BLaER1 (cell line): ENCODE measurements around the gene PRKG1.

ENCODE experiments used
- H3K27ac ChIP-seq: shearing (Covaris generic); formaldehyde crosslinking; 2 replicates; pipeline ENCODE4 v1.8.1; 2022
- H3K27me3 ChIP-seq: shearing (Covaris generic); formaldehyde crosslinking; 2 replicates; pipeline ENCODE4 v1.8.1; 2022
- H3K36me3 ChIP-seq: shearing (Covaris generic); formaldehyde crosslinking; 2 replicates; pipeline ENCODE4 v1.8.1; 2022
- H3K4me1 ChIP-seq: shearing (Covaris generic); formaldehyde crosslinking; 2 replicates; pipeline ENCODE4 v1.8.1; 2022
- H3K4me2 ChIP-seq: shearing (Covaris generic); formaldehyde crosslinking; 2 replicates; pipeline ENCODE4 v1.8.1; 2022
- H3K4me3 ChIP-seq: shearing (Covaris generic); formaldehyde crosslinking; 2 replicates; pipeline ENCODE4 v1.8.1; 2022
- H3K9ac ChIP-seq: shearing (Covaris generic); formaldehyde crosslinking; 2 replicates; pipeline ENCODE4 v1.8.1; 2022
- H3K9me3 ChIP-seq: shearing (Covaris generic); formaldehyde crosslinking; 2 replicates; pipeline ENCODE4 v1.8.1; 2022
- H4K20me1 ChIP-seq: shearing (Covaris generic); formaldehyde crosslinking; 2 replicates; pipeline ENCODE4 v1.8.1; 2022
- Cebpa-rat ChIP-seq: shearing (Covaris generic); IDR thresholded peaks from 2 replicates; pipeline ENCODE4 v1.8.1; 2022

Gene PRKG1

DNA sequence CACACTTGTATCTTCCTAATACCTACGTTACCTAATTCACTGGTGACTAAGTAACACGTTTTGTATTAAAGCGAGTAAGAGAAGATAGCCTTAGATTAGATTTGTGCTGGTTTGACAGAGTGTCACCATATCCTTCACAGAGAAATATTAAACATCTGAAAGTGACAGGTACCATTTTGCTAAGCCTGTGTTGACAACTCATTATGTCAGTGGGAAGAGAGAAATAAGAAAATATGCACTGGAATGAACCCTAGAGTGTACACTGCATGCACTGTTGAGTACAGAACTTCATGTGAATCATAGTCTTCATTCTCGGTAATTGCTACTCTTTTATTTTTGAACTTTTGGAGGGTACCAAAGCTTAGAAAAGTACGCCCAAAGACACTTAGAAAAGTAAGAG lies 10.9 kb downstream of the PRKG1 start:
- Histone ChIP-seq H3K27me3 (no peaks in the 10 kb centered on the region), H3K36me3 (no peaks in the 10 kb centered on the region), H3K4me1 (no peaks in the 10 kb centered on the region), H3K9ac (no peak overlapping the region), H3K4me2 (no peak overlapping the region), H4K20me1 (no peaks in the 10 kb centered on the region), H3K27ac (no peak overlapping the region), H3K4me3 (no peak overlapping the region), H3K9me3 (no peaks in the 10 kb centered on the region)
- no peak for TF ChIP-seq Cebpa-rat

DNA sequence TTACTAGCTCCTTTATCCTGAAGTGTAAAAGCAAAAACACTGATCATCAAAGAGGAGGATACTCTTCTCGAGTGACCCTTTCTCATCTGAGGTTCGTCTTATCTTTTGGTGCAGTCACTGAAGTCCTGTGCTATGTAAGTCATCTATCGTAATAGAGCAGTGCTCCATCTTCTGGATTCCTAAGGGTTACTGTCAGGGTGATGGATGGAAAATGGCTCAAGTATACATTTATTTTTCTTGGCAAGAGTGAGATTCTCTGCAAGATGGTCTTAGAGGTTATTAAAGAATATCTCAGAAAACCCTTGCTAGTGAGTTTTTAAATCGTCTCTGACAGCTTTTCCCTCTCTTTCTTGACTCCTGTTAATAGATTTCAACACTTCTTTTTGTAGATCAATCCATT lies 12.4 kb downstream of the PRKG1 start:
- H3K27ac ChIP-seq, result no peak overlapping the region
- H3K9ac ChIP-seq, result no peak overlapping the region
- H3K4me1 ChIP-seq, result no peaks in the 10 kb centered on the region
- no peaks in the 10 kb centered on the region for H3K27me3 ChIP-seq
- TF ChIP-seq Cebpa-rat, result no peak
- no peak overlapping the region for H3K4me3 ChIP-seq
- H4K20me1 ChIP-seq, result no peaks in the 10 kb centered on the region
- no peak overlapping the region for H3K4me2 ChIP-seq
- no peaks in the 10 kb centered on the region for H3K36me3 ChIP-seq
- no peaks in the 10 kb centered on the region for H3K9me3 ChIP-seq

DNA sequence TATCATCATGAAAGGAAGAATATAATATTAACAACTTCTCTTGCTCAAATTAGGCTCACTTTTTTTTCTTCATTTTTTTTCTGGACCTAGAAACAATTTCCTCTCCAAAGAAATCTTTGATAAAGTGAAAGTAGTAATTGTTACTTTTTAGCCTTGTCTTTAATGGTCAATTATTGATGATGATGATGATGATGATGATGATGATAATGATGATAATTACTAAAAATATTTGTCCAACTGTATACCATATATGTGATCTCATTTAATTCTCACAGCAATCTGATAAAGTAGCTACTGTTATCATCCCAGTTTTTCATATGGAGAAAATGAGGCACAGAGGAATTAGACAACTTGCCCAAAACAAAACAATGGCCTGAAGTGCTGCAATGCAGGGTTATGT lies 12.8 kb downstream of the PRKG1 start:
- no peak for TF ChIP-seq Cebpa-rat
- Histone ChIP-seq H3K4me2 (no peak overlapping the region), H3K4me1 (no peaks in the 10 kb centered on the region), H3K9ac (no peak overlapping the region), H3K27me3 (no peaks in the 10 kb centered on the region), H3K4me3 (no peak overlapping the region), H3K27ac (no peak overlapping the region), H4K20me1 (no peaks in the 10 kb centered on the region), H3K36me3 (no peaks in the 10 kb centered on the region), H3K9me3 (no peaks in the 10 kb centered on the region)

DNA sequence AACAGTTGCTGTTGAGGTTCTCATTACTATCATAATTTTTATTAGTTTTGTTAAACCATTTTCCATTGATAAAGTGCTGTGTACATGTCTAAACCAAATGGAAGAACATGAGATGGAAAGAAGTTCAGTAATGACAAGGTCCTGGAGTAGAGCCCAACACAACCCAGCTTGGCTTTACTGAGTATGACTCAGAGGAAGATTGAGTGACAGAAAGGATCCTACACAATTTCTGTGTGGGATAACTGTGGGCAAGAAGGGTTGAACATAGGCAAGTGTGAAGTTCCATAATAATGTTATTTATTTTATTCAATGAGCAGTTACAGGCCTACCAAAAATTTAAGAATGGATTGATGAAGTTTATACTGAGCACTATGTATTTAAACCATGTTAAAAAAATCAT lies 15.9 kb downstream of the PRKG1 start:
- H3K9me3 ChIP-seq, result no peaks in the 10 kb centered on the region
- no peak overlapping the region for H3K27ac ChIP-seq
- no peaks in the 10 kb centered on the region for H3K36me3 ChIP-seq
- no peak for TF ChIP-seq Cebpa-rat
- no peak overlapping the region for H3K4me3 ChIP-seq
- no peaks in the 10 kb centered on the region for H3K27me3 ChIP-seq
- H3K4me1 ChIP-seq, result no peaks in the 10 kb centered on the region
- H3K9ac ChIP-seq, result no peak overlapping the region
- no peak overlapping the region for H3K4me2 ChIP-seq
- H4K20me1 ChIP-seq, result no peaks in the 10 kb centered on the region

DNA sequence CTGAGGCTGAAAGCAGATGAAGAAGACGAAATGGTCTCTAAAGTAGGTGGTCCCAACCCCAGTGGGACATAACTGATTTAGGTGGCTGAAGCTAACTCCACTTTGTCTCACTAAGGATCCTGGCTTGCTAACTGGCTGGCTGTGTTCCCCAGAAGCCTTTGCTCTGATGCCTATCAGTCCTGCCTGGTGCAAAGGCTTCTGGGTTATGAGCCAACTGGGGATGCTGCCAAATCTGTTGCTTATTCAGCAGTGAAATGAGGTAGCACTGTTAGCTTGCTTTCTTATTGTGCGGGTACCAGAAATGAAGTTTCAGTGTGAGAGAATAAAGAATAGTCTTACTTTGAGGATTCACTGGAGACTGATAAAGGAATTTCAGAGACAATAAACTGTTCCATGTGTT lies 18.1 kb downstream of the PRKG1 start:
- Histone ChIP-seq H3K4me3 (no peak overlapping the region), H3K36me3 (no peaks in the 10 kb centered on the region), H4K20me1 (no peaks in the 10 kb centered on the region), H3K4me2 (no peak overlapping the region), H3K9me3 (no peaks in the 10 kb centered on the region), H3K27me3 (no peaks in the 10 kb centered on the region), H3K27ac (no peak overlapping the region), H3K9ac (no peak overlapping the region), H3K4me1 (no peaks in the 10 kb centered on the region)
- TF ChIP-seq Cebpa-rat, result no peak

DNA sequence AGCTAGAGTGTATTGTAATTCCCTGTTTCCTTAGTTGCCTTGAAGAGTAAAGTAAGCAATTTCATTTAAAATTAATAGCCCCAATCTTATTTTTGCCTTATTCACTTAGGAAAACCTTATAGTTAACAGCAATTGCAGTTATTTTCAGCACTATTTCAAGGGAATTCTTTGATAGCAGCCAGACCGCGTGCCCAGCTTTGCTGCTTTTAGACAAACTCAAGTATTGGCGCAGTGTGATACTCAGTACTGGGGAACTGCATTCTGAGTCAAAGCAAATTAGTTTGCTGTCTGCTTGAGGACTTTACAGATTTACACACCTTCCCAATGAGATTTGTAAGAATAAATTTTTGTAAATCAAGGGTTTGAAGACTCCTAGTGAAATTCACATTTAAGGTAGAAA lies 21.2 kb downstream of the PRKG1 start:
- Histone ChIP-seq H3K4me3 (no peak overlapping the region), H3K27me3 (no peaks in the 10 kb centered on the region), H4K20me1 (no peaks in the 10 kb centered on the region), H3K4me1 (no peaks in the 10 kb centered on the region), H3K4me2 (no peak overlapping the region), H3K27ac (no peak overlapping the region), H3K36me3 (no peaks in the 10 kb centered on the region), H3K9me3 (no peaks in the 10 kb centered on the region), H3K9ac (no peak overlapping the region)
- no peak for TF ChIP-seq Cebpa-rat

DNA sequence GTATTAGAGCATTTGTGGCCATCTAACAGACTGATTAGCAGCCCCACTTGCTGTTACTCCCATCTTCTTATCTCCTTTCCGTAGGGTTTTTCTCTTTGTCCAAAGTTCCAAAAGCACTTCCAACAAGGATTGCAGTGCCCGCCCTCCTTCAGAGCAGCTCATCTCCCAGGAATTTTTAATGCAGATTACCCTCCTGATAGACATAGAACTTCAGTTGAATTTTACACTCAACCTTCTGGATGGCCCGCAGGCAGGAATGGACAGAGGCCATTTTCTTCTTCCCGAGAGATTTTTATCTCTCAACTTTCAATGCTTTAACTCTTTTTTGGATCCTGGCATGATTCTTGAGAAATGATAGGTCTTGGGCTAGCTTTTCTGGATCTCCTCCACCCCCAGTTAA lies 23.3 kb downstream of the PRKG1 start:
- Histone ChIP-seq H3K9me3 (no peaks in the 10 kb centered on the region), H4K20me1 (no peaks in the 10 kb centered on the region), H3K36me3 (no peaks in the 10 kb centered on the region), H3K4me1 (no peaks in the 10 kb centered on the region), H3K27me3 (no peaks in the 10 kb centered on the region), H3K4me3 (no peak overlapping the region), H3K9ac (no peak overlapping the region), H3K4me2 (no peak overlapping the region), H3K27ac (no peak overlapping the region)
- no peak for TF ChIP-seq Cebpa-rat

DNA sequence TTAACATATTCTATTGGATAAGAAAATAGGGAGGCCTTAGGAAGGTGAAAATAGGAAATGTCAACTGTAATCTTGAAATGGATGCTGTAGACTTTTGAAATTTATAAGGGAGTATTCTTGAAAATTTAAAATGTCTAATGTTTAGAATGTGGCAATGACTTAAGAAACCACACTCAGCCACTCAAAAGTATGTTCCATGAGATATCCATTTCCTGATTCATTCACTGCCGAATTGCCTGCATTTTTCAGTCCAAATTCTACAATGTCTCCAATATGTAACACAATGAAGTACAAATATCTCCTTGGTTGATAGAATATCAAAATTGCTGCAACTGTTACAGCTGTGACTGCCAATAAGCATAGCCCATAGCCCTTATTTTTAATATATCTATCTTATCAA lies 25.9 kb downstream of the PRKG1 start:
- no peak for TF ChIP-seq Cebpa-rat
- Histone ChIP-seq H3K27ac (no peak overlapping the region), H3K4me2 (no peak overlapping the region), H3K9ac (no peak overlapping the region), H3K4me3 (no peak overlapping the region), H3K4me1 (no peaks in the 10 kb centered on the region), H3K36me3 (no peaks in the 10 kb centered on the region), H3K9me3 (no peaks in the 10 kb centered on the region), H3K27me3 (no peaks in the 10 kb centered on the region), H4K20me1 (no peaks in the 10 kb centered on the region)

DNA sequence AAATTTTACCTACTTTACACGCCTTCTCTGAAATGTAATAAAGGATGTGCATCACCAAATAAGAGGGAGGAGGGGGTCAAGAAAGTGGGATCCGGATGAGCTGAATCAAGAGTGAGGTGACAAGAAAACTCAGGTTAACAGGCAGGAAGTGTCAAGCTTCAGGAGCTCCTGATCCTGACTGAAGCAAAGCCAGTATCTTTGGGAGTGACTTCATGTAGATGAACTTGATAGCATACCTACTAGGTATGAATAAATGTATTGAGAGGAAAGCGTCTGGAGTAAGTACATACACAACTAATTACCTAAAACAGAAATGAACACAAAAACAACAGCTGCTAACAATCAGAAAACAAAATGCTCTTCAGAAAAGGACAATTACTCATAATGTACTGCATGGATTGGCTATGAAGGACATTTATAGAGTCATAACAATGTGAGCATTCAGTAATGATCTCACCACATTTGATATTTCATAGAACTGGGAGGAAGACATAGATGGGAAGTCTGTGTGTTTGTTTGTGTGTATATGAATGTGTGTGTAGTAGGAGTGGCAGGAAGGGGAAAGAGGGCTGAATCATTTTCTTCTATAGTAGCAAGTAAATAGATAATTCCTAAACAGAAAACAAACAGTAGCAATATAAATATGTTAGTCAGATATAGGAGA lies 29.4 kb downstream of the PRKG1 start:
- H3K4me1 ChIP-seq, result no peaks in the 10 kb centered on the region
- H3K27me3 ChIP-seq, result no peaks in the 10 kb centered on the region
- no peak overlapping the region for H3K9ac ChIP-seq
- H4K20me1 ChIP-seq, result no peaks in the 10 kb centered on the region
- no peak for TF ChIP-seq Cebpa-rat
- H3K4me3 ChIP-seq, result no peak overlapping the region
- H3K27ac ChIP-seq, result no peak overlapping the region
- no peak overlapping the region for H3K4me2 ChIP-seq
- H3K36me3 ChIP-seq, result no peaks in the 10 kb centered on the region
- H3K9me3 ChIP-seq, result no peaks in the 10 kb centered on the region

DNA sequence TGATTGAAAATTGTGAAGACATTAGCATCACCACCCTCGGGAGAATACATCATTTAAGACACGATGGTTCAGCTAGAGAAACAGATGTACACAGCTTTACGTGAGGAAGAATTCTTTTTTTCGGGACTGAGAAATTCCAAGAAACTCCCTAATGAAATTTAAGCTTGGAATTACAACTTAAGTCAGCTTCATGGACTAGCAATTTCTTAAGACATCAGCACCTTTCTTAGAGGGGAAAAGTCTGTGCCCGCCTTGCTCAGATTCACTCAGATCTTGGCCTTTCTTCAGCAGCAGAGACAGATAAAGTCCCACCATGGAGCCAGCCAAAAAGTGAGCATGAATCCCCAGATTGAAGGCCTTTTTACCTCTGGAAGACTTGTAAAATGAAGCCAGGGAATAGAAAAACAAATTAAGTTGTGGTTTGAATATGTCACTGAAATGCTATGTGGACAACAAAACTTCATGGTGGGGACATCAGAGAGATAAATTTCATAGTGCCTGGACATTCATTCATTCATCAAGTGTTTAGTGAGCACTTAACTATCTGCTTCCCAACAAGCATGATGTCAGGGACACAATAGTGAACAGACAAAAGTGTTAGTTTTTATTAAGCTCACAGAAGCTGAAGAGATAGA lies 32.1 kb downstream of the PRKG1 start:
- Histone ChIP-seq H3K27ac (no peak overlapping the region), H3K9me3 (no peaks in the 10 kb centered on the region), H3K27me3 (no peaks in the 10 kb centered on the region), H4K20me1 (no peaks in the 10 kb centered on the region), H3K36me3 (no peaks in the 10 kb centered on the region), H3K4me3 (no peak overlapping the region), H3K4me1 (no peaks in the 10 kb centered on the region), H3K4me2 (no peak overlapping the region), H3K9ac (no peak overlapping the region)
- no peak for TF ChIP-seq Cebpa-rat

DNA sequence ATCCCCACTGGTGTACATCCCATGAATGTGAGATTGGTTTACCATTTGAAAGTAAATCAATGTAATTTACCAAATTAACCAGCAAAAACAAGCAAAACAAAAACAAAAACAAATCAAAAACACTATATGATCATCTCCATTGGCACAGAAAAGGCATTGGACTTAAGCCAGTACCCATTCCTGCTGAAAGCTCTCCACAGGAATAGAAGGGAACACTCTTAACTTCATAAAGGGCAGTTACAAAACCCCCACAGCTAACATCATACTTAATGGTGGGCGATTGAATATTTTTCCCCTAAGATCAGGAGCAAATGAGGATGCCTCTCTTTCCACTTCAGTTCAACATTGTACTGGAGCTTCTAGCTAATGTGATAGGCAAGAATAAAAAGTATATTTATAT lies 34.1 kb downstream of the PRKG1 start:
- Histone ChIP-seq H3K4me3 (no peak overlapping the region), H3K4me2 (no peak overlapping the region)
- no peak for TF ChIP-seq Cebpa-rat

More for the DNA sequence above, 34.1 kb downstream of the PRKG1 start:
- no peaks in the 10 kb centered on the region for H4K20me1 ChIP-seq
- no peak overlapping the region for H3K9ac ChIP-seq
- H3K27ac ChIP-seq, result no peak overlapping the region
- no peaks in the 10 kb centered on the region for H3K36me3 ChIP-seq
- no peaks in the 10 kb centered on the region for H3K9me3 ChIP-seq
- H3K4me1 ChIP-seq, result no peaks in the 10 kb centered on the region
- no peaks in the 10 kb centered on the region for H3K27me3 ChIP-seq
